Keratinocyte (primary cell): ENCODE results near the gene PDE1C.

Source experiments
- CTCF ChIP-seq, 3 experiments: IDR thresholded peaks in 1 of 3; conservative IDR thresholded peaks in 1 of 3; optimal IDR thresholded peaks in 1 of 3; 2 replicates in 2 of 3; 3 replicates in 1 of 3; pipeline versions ENCODE3 to v1.5.1; 2011; ENCODE audit warnings: low read length in 3 of 3, mild to moderate bottlenecking in 3 of 3, moderate library complexity in 2 of 3, control low read depth in 1 of 3, inconsistent platforms in 1 of 3; ENCODE audit not compliant: insufficient read depth in 2 of 3; ENCODE audit errors: extremely low read depth in 1 of 3
- EZH2 ChIP-seq: IDR thresholded peaks from one replicate; pipeline ENCODE4 v1.6.1; 2012; ENCODE audit warnings: inconsistent platforms, mild to moderate bottlenecking, low read length, moderate library complexity

GRCh38 chr7:32020551-32021159 lies 49.6 kb downstream of the PDE1C start:
- no peak for TF ChIP-seq CTCF (optimal IDR thresholded peaks at IDR 0.05 in 1 of 3, IDR thresholded peaks at IDR 0.05 in 1 of 3, conservative IDR thresholded peaks at IDR 0.05 in 1 of 3; ENCODE audit: extremely low read depth in 1 of 3, insufficient read depth in 2 of 3, low read length in 3 of 3)
- no peak for TF ChIP-seq EZH2
